Amniotic stem cell (primary cell): Measurements from ENCODE around the gene SH3RF2.
"Not testable (repeated sequence)": the region's sequence is repeated elsewhere in the genome, so short reads cannot be mapped to it uniquely, and the experiment has no call there.

Experiments used
- DNase-seq: peaks from one replicate; lab custom pipeline; 2025; lab: John Stamatoyannopoulos, UW

SH3RF2 gene

DNA sequence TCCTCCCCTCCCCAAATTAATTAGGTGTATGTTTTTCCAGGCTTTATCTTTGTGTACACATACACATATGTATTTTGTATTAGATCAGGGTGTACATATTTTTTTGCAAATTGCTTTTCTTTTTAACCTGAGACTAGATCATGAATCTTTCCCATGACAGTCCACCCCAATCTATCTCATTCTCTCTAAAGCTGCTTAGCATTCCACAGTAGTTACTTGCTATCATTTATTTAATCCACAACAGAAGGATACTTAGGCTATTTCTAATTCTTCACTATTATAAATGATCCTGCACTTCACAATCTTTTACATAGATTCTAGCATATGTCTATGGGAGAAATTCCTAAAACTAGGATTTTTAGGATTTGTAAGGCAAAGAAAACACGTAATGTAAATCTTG, 43.9 kb downstream of the SH3RF2 start:
- DNase-seq: no peak

DNA sequence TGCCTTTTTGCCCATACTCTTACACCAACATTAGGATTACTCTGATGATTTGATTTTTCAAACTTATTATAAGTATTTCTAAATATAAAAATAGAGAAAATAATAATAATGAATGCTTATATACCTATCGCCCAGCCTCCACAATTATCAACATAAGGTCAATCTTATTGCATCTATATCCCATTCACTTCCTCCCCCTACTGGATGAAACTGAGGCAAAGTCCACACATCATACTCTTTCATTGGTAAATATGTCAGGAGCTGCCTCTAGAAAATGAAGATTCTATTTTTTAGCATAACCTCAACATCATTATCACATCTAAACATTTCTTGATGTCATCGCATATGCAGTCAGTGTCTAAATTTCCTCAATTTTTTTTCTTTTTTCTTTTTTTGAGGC, 44.3 kb downstream of the SH3RF2 start:
- no peak for DNase-seq

DNA sequence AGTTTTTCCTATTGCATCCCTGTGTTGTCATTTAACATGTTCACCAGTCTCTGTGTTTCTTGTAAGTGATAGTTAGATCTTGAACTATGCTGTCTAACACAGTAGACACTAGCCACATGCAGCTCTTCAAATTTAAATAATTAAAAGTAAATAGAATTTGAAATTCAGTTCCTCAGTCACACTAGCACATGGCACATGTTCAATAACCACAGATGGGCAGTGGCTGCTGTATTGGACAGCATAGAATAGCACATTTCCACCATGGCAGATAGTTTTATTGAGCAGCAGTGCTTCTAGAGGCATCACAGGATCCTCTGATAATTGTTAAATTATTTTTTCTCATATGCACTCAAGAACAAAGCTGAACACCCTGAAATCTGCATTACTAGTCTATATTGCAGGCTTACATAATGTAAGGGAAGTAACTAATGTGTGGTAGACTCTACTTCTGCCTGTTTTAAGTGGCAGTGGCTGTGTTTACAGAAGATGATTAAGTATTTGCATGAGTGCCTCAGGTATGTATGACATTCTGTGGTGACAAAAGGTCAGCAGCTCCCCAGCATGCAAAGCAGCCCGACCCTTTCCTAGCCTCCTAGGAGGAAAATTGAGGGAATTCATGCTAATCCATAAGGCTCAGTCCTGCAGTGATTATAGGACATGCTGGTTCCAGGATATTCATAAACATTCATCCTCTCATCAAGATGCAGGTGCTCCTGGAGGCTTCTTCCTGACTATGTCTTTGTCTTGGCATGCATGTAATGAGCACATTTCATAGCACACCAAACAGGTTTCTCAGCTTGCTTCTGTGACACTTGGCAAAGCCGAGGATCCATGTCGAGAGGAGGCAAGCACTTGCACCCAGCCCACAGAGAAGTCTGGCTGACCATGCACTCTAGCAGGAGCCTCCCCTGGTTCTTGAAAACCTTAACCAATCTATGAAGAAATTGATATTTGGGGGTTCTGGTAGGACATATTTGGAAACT, 45.5 kb downstream of the SH3RF2 start:
- DNase-seq: no peak

DNA sequence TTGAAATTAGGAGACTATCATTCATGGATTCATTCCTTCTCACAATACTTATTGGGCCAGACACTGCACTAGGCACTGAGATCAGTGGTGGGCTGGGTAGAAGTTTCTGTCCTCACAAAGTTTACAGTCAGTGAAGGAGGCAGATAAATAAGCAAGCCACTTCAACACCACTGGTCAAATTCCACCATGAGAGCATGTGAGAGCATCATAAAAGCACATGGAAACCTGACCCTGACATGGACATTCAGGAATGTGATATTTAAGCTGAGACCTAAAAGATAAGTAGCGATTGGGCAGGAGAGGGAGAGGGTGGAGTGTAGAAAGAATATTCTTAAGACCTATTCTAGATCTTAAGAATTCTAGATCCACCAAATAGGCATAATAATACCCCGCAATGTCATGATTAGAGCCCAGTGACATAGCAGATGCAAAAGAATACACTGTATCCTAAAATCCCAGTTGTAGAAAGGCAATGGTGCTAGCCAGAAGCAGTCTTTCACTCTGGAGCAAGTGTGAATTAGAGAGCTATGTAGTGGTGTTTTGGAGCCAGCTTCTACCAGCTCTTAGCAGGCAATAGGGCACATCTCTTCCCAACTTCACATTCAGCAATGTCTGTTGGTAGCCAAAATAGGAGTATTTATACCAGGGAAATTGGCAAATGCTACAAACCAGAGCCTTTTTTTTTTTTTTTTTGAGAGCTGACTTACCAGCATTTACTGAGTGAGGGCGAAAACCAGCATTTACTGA, 46.4 kb downstream of the SH3RF2 start:
- no peak for DNase-seq

DNA sequence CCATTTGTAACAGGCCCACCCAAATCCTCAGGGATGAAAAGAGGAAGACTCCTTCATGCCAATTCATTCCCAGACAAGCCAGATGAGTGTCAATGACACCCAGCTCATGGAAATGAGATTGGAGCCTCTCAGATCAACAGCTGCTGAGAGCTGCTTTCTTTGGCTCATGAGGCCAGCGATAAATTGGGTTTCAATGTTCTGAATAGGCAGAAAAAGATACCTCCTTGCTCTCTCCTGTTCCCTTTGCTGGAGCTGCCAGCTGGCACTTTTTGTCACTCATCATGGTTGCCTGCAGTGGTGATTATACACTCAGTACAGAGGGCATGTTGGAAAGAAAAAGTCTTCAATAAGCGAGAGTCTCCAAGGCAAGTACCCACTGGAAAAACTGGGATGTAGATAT, 47.1 kb downstream of the SH3RF2 start:
- DNase-seq: no peak

DNA sequence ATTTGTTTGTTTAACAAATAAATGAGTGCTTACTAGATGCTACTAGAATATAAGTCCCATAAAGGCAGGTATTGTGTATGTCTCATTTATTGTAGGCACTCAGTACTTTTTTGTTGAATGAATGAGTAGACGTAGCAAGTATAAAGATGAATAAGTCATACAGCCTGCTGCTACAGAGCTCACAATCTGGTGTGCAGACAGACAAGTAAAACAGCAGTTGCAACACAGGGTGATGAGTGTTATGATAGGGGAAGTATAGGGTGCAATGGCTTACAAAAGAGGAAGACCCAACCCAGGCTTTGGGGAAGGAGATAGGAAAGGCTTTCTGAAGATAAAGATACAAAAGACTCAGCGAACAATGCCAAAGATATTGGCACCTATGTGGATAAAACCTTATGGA, 47.7 kb downstream of the SH3RF2 start:
- no peak for DNase-seq

DNA sequence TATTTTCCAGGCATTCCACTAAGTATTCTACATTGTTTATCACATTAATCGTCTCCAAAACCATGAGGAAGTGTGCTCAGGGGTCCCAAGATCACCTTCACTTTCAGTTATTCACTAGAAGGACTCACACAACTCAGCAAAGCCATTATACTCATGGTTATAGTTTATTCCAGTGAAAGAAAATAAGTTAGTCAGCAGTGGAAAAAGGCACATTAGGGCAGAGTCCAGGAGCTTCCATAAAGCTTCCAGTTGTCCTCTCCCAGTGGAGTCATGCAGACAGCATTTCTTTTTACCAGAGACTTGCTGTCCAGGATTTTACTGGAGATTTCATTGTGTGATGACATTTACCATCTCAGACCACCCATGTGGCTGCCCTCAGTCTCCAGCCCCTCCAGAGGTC, 51.5 kb downstream of the SH3RF2 start:
- DNase-seq: no peak

DNA sequence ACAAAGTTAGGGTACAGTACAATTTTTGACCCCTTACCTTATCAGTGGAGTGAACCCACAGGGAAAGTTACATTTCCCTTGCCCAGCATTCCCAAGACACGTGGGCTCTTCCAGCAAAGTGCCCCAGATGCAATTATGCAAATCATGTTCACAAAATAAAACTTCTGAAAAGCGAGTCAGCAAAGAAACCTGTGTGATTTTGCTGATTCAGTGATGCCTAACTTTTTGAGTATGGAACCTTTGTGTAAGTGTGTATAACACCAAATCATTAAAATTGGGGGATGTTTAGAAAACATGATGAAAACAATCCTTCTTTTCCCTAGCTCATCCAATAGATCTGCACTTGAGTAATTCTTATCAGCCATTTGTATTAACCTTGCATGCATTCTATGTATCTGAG, 52.6 kb downstream of the SH3RF2 start:
- DNase-seq: no peak

DNA sequence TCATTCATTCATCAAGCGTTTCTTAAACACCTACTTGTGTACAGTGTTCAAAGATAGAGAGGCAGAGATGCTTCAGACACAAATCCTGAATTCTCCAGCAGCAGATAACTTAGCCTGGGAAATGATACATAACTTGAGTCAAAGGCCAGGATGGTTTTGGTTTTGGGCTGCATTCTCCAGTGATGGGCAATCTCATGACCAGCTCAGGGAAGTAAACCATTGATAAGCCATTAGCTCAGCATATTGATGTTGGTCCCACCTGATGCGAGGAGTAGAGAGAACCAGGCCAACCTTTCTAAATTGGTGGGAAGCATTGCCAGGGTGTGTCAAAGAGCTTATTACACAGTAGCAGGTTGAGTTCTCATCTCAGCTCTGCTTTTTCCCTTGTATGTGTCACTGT, 53.0 kb downstream of the SH3RF2 start:
- no peak for DNase-seq

DNA sequence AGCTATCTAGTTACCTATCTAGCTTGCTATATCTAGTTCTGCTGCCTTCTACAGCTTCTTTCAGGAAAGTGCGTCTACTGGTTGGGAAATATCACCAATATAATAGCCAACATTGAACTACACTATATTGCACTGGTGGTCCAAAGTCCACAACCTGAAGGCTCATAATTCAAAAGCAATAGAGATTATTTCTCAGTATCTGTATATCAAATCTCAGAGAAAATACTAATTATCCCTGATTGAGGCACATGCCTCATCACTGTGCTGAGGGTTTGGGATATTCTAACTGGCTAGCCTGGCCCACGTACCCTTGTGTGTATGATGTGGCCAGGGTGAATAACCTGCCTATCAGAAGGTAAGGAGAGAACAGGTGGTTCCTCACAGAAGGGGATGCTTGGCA, 53.8 kb downstream of the SH3RF2 start:
- DNase-seq: no peak

DNA sequence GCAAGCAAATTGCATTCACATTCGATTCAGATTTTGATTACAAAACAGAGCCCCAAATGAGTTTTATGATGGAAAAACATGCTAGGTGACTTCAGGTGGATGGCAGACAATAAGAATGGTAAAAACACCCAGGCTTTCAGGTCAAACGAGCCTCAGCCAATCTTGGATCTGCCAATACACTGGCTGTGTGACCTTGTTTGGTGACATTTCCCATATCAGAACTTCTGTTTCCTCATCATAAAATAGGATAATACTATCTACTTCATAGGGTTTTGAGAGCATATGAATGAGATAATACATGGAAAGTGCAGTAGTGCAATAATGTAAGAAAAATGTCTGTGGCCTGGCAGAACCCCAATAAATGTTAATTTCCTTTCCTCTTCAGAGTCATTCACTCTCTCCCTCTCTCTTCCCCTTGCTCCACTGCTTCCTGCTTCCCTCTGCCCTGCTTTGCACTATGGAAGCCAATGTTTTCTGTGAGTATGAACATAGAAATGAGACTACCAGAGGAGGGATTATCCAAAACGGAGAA, 54.7 kb downstream of the SH3RF2 start:
- DNase-seq: no peak

DNA sequence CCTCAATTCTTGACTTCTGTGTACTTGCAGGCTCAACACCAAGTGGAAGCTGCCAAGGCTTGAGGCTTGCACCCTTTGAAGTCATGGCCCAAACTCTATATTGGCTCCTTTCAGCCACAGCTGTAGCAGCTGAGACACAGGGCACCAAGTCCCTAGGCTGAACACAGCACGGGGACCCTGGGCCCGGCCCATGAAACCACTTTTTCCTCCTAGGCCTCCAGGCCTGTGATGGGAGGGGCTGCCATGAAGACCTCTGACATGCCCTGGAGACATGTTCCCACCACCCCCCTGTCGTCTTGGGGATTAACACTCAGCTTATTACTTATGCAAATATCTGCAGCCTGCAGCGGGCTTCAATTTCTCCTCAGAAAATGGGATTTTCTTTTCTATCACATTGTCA, 57.2 kb downstream of the SH3RF2 start:
- not testable (repeated sequence) for DNase-seq

DNA sequence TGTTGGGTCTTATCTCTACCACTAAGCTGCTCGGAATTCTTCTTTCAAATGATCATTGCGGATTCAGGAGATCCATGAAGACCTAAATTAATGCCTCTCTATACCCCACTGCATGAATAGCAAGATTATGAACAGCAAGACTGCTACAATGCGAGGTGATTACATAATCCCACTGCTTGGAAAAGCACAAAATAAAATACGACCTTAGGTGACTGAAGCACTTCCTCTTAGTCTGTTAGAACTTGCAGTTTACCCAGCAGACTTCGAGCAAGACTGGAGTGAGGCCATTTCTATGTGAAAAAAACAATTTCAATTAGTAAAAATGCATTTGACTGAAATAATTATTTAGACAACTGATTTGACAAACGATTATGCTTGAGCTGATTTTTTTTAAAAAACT, 59.8 kb downstream of the SH3RF2 start:
- DNase-seq: no peak

DNA sequence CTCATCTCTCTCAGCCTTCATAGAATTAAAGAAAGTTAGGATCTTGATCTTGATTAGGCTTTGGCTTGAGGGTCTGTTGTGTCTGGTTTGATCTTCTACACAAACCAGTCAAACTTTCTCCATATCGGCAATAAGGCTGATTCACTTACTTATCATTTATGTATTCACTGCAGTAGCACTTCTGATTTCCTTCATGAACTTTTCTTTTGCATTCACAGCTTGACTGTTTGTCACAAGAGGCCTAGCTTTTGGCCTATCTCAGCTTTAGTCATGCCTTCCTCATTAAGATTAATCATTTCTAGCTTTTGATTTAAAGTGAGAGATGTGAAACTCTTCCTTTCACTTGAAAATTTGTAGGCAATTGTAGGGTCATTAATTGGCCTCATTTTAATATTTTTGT, 62.8 kb downstream of the SH3RF2 start:
- no peak for DNase-seq

DNA sequence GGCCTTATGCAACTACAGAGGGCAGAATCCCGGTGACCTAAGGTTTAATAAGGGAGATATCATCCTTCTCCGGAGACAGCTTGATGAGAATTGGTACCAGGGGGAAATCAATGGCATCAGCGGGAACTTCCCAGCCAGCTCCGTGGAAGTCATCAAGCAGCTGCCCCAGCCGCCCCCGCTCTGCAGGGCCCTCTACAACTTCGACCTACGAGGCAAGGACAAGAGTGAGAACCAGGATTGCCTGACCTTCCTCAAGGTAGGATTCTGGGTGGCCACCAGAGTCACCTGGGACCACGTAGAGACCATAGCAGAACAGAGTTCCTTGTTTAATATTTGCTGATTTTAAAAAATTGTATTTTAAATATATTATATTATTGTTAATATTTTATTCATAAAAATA, 63.7 kb downstream of the SH3RF2 start:
- DNase-seq: no peak

DNA sequence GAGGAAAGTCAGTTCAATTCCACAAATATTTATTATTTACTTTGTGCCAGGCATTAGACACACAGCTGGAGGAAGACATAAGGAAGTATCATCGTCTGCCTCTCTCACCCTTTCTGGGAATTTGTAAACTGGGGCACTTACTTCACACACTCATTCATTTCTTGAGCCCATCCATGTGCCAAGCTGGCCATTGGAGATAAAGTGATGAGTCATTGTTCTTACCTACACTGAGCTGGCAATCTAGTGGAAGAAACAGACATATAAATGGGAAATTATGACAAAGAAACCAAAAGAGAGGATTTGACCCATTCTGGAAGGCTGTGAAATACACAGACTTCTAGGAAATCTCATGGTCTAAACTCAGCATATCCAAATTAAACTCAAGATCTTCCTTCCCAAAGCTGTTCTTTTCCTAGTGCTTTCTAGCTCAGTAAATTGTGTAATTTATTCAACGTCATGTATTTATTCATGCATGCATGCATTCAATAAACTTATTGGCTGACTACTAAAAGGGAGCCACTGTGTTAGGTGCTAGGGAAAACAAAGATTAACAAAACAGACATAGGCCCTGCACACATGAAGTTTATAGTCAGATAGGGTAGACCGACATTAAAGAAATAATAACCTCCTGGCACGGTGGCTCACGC, 65.3 kb downstream of the SH3RF2 start:
- DNase-seq: no peak

DNA sequence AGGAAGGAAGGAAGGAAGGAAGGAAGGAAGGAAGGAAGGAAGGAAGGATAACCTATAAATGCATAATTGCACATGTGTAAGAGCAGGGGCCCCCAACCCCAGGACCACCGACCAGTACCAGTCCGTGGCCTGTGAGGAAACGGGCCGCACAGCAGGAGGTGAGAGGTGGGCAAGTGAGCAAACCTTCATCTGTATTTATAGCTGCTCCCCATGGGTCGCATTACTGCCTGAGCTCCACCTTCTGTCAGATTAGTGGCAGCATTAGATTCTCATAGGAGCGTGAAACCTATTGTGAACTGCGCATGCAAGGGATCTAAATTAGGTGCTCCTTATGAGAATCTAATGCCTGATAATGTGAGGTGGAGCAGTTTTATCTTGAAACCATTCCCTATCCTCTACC, 66.1 kb downstream of the SH3RF2 start:
- no peak for DNase-seq

DNA sequence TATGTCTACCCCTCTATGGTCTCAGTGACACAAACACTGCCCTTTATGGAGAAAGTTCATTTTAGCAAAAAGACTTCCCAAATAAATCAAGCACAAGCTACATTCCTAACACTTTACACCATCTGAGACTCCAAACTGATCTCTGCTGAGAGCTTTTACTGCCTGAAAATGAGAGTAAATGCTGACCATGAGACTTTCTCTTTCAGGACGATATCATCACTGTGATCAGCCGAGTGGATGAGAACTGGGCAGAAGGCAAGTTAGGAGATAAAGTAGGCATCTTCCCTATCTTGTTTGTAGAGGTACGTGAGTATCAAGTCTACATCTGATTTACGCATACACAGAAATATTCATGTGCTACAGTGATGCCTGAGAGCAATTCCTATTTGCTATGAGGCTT, 67.5 kb downstream of the SH3RF2 start:
- DNase-seq: no peak

DNA sequence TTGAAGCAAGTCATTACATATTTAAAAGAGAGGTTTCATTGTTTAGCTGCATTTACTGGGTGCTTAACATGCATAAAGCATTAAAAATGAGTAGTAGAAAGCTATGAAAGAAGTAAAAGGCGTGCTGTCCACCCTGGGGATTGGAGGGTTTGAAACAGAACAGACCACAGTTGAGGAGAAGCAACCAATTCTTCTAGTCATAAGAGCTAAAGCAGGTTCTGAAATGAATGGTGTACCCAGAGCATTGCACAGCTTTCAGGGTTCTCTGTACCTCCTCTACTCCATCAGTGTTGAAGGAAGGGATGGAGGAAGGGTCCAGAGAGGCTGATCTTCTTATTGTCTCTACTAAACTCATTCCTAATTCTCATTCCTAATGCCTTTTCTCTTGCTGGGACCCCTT, 68.9 kb downstream of the SH3RF2 start:
- no peak for DNase-seq

DNA sequence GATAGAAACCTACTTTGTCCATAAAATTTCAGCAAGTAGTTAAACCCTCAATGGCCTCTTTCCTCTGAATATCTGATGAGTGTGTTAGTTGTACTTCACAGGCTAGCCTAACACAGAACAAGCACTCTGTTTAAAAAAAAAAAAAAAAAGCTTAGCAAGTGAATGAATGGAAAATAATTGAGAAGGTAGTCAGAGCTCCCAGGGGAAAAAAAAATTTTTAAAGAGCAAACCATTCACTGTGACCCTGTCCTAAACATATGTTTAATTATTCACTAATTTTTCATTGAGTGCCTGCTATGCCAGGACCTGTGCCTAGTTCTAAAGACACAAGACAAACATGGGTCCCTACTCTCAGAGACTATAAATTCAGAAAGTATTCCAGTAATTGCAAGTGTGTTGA, 69.3 kb downstream of the SH3RF2 start:
- no peak for DNase-seq

DNA sequence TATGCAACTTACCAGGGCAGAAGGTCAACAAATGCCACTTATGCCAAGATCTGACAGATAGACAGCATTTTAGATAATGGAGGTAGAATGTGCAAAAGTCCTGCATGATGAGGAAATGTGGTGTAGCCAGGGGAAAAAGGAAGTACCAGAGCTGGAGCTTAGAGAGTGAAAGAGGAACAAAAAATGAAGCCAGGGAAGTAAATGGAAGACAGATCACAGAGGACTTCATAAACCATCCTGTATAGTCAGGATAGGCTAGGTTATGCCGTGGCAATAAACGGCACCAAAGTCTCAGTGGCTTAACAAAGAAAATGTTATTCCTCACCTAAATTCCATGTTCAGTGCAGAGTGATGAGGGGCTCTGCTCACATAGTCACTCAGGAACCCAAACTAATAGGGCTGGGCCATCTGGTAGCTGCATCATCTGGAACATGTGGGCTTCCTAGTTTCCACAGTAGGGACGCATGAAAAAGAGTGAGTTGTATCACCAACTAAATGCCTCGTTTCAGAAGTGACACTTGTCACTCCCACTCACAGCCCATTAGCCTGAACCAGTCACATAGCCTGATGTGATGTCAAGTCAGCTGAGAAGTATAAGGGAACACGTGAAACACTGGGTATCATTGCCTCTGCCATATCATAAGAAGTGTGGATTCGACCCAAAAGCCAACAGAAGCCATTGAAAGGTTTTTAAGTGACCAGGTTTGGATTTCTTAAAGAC, 70.3 kb downstream of the SH3RF2 start:
- no peak for DNase-seq

DNA sequence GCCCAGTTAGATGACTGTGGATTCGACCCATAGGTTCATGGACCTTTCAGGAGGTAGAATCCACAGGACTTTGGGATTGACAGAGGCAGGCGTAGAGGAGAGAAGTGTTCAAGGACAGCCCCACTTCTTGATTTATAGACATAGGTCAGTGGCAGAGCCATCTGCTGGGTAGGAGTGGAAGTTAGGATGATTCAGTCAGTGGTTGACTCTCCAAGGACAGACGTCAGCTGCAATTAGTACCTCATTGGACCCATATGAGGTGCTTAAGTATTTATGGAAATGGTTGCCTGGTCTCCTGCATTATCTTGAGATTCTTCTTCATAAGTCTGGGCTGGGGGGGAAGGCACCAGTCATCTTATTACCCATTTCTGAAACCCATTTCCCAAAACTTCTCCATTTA, 70.9 kb downstream of the SH3RF2 start:
- DNase-seq: no peak
